Stimulated activated CD4-positive, alpha-beta T cell treated with anti-CD3 and anti-CD28 coated beads, Interleukin-4, amount 100 ng/mL, for 1 hour (primary cell): ENCODE measurements around the gene SRPK2.
"Not testable (repeated sequence)": the region's sequence is repeated elsewhere in the genome, so short reads cannot be mapped to it uniquely, and the experiment has no call there.

Experiments
- DNase-seq: peaks from one replicate; pipeline ENCODE4 v3.0.0-alpha.2; 2020

The SRPK2 gene

DNA sequence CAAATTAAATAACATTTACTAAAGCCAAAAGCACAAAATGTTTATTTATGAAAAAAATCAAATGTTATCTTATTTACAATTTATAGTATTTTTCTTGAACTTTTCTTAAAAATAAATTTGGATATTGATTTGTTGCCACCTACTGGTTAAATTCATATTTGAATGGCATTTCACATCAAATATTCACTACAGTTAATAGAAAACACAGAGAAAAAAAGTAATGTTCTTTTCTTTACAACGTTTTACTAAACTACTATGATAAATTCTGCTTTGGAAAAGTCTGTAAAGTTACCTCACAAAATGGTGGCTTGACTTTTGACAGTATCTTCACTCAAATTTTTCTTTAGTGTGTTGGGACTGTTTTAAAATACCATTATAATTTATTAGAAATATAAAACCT lies 52.7 kb downstream of the SRPK2 start:
- DNase-seq = no peak

DNA sequence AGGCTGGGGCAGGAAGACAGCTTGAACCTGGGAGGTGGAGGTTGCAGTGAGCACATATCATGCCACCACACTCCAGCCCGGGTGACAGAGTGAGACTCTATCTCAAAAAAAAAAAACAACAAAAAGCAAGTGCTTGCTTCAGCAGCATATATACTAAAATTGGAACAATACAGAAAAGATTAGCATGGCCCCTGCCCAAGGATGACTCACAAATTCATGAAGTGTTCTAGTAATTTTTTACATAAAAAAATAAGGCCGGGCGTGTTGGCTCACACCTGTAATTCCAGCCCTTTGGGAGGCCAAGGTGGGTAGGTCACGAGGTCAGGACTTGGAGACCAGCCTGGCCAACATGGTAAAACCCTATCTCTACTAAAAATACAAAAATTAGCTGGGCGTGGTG lies 56.1 kb downstream of the SRPK2 start:
- not testable (repeated sequence) for DNase-seq

DNA sequence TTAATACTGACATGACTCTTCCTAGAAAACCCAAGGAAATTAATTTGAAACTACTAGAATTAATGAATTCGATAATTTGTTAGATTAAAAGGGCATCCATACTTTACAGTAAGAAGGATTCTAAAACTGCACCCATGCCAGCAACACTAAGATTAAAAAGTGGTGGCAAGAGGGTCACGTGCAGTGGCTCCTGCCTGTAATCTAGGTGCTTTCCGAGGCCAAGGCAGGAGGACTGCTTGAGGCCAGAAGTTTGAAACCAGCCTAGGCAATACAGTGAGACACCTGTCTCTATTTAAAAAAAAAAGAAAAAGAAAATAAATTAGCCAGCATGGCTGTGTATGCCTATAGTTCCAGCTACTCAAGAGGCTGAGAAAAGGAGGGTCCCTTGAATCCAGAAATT lies 58.2 kb downstream of the SRPK2 start:
- DNase-seq = no peak

DNA sequence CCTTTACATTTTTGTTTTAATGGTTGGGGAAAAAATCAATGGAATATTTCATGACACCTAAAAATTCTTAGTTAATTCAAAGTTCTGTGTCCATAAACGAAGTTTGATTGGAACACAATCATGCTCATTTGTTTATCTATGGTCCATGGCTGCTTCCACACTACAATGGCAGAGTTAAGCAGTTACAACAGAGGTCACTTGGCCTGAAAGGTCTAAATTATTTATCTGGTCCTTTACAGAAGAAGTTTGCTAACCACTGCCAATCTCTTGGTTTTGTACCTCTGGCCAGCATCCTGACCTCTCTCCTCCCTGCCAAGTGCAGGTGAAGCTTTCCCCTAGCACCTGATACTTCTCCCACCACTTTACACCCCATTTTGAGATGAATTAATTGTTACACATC lies 61.5 kb downstream of the SRPK2 start:
- no peak for DNase-seq

DNA sequence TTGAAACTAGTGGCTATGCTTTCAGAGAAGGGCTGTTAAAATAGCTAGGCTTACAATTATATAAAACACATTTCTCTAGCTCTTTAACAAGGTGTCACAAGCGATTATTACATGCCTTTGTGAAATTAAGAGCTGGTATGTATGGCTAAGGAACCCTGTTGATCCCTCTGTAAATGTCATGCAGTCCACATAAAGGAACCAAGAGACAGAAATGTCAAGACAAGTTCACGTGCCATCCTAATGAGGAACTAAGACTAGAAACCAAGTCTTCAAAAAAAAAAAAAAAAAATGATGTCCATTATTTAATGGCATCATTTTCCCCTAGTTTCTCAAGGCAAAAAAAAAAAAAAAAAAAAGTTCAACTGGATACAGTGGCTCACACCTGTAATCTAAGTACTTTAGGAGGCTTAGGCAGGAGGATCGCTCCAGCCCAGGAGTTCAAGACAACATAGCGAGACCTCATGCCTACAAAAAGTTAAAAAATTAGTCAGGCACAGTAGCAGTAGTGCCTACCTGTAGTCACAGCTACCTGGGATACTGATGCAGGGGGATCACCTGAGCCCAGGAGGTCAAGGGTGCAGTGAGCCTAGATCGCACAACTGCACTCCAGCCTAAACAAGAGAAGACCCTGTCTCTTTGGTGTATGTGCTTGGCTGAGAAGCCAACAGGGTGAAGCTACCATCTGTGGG lies 63.4 kb downstream of the SRPK2 start:
- DNase-seq = no peak

DNA sequence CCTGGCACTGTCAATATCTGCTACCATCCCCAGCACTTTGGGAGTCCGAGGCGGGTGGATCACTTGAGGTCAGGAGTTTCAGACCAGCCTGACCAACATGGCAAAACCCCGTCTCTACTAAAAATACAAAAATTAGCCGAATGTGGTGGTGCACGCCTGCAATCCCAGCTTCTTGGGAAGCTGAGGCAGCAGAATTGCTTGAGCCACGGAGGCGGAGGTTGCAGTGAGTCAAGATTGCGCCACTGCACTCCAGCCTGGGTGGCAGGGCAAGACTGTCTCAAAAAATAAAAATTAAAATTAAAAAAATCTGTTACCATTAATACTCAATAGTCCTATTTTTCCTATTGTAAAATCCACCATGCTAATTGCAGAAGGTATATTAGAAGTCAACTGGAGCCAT lies 64.1 kb downstream of the SRPK2 start:
- DNase-seq = not testable (repeated sequence)

DNA sequence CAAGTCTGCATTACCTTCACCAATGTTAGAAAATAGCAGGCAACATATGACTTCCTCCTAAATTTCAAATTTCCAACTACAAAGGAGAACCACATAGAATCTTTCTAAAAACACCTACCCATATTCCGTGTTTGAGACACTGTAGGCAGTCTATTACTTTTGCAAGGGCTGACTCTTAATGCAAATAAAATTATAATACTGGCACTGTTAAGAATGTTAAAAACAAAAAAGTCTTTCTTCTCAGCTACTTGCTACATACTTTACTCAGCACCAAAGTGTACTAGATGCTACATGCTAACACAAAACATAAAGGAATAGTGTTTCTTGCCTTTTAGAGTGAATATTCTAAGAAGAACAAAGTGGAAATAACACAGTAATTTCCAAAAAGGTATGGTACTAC lies 65.4 kb downstream of the SRPK2 start:
- no peak for DNase-seq

DNA sequence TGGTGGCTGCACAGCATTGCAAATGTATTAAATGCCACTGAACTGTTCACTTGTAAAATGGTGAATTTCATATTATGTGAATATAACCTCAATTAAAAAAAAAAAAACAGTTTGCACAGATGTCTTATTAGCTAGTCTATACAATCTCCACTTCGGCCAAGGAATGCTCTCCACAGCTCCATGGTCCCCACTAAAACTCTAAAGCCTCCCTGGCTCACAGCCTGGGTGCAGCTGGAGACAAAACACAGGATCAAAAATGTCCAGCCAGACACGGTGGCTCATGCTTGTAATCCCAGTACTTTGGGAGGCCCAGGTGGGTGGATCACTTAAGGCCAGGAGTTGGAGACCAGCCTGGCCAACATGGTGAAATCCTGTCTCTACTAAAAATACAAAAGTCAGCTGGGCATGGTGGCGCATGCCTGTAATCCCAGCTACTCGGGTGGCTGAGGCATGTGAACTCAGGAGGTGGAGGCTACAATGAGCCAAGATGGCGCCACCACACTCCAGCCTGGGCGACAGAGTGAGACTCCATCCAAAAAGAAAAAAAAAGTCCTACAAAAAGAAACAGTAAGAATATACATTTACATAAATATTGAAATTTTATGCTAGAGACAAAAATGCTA lies 66.0 kb downstream of the SRPK2 start:
- DNase-seq = no peak

DNA sequence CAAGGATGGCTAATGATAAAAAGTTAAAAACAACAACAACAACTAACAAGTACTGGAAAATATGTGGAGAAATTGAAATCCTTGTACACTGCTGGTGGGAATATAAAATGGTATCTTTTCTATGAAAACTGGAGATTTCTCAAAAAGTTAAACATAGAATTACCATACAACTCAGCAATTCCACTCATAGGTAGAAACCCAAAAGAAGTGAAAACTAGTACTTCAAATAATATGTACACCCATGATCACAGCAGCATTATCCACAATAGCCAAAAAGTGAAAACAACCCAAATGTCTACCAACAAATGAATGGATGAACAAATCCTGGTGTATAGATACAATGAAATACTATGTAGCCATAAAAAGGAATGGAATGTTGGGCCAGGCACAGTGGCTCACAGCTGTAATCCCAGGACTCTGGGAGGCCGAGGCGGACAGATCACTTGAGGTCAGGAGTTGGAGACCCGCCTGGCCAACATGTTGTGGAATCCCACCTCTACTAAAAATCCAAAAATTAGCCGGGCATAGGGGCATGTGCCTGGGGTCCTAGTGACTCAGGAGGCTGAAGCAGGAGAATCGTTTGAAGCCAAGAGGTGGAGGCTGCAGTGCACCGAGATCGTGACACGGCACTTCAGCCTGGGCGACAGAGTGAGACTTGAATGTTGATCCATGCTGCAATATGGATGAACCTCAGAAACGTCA lies 66.8 kb downstream of the SRPK2 start:
- no peak for DNase-seq

DNA sequence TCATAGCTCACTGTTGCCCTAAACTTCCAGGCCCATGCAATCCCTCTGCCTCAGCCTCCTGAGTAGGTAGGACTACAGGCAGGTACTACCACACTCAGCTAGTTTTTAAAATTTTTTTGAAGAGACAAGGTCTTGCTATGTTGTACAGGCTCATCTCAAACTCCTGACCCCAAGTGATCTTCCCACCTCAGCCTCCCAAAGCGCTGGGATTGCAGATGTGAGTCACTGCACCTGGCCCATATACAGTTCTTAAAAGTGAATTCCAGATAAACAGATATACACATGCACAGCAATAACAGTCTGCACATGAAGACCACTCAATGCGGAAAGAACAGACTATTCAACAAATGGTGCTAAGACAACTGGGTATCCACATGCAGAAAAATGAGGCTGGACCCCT lies 67.8 kb downstream of the SRPK2 start:
- no peak for DNase-seq

DNA sequence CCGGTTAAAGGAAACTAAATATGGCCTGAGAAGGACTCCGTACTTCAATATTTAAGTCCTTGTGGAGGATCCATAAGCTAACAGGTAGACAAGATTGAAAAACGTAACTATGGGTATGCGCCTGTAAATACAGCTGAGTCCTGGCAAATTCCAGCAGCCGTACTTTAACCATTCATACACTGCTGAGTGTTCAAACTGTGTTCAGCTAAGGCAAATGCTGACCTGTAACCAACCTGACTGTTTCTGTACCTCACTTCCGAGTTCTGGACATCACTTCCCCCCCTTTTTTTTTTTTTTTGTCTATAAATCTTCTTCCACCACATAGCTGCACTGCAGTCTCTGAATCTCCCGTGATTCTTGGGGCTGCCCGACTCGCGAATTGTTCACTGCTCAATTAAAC lies 69.1 kb downstream of the SRPK2 start:
- no peak for DNase-seq

DNA sequence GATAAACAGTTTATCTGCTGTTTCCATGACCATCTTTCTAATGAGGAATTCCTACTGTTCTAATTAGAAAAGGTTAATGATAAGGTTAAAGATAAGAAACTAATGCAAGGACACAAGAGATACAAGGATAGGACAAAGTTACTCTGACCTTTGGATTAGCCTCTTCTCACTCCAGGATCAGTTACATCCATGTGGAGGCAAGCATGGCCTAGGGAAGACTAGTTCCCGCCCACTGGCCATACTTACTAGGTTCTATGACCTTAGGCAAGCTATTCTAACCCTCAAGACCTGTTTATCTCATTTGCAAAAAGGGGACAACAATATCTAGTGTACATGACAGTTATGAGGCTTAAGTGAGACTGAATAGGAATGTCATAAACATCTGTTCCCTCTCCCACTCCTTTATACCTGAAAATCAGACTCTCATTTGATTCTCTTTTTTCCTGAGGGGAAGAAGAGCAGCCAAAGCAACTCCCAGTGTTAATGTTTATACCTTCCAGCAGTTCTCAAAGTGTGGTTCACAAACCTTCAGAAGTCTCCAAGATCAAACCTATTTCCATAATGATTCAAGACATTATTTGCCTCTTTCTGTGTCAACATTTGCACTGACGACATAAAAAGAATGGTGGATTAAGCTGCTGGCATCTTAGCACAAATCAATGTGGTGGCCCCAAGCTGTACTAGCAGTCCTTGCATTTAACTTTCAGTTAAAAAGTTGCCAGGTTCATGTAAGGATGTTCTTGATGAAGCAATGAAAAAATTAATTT lies 72.0 kb downstream of the SRPK2 start:
- DNase-seq = no peak

DNA sequence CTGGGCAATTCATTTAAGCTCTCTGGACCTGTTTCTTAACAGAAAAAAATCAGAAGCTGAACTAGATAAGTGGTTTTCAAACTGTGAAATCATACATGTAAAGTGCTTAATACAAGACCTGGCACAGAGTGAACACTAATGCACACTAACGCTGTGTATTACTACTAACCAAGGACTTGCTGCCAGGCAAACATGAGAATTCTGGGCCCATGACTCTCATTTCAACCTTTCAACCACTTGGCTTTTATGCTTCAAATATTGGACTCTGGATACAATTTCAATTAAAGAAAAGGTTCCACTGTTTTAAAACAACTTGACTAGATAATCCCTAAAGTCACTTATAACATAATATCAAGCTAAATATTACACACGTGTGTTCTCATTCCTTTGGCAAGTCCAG lies 73.4 kb downstream of the SRPK2 start:
- no peak for DNase-seq

DNA sequence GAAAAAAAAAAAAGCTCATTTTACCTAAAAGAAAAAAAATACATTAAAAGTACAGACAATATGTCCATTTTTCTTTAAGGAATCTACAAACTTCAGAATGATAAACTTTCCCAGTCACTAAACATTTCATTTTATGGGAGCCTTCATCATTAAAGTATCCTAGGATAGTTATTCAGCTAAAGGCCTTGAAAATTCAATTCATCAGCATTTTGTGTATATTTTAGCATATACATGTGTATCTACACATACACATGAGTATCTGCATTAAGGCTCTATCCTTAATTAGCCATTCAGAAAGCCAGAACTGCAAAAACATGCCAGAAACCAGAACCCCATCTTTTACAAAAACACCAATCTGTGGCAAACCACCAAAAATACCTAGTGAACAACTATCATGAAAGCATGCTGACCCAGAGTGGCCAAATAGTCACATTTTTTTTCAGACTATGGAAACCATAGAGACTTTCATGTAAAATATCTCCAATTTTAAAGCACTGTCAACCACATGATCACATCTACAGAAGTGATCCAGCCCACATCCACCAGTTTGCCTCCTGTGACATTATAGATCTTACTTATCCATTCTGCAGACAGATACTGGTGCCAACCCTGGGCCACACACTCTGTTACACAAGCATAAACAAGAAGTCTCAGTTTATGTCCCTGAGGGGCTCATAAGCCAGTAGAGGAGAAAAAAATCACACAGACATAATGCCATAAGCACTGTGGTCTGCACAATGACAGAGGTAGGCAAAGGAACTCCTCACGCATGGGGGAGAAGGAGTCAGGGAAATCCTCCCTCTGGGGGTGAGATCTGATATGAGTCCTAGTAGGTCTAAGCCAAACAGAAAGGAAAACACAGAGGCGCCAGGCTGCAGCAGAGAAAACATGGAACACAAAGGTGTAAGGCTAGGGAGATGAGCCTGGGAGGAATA lies 79.2 kb downstream of the SRPK2 start:
- DNase-seq = no peak

DNA sequence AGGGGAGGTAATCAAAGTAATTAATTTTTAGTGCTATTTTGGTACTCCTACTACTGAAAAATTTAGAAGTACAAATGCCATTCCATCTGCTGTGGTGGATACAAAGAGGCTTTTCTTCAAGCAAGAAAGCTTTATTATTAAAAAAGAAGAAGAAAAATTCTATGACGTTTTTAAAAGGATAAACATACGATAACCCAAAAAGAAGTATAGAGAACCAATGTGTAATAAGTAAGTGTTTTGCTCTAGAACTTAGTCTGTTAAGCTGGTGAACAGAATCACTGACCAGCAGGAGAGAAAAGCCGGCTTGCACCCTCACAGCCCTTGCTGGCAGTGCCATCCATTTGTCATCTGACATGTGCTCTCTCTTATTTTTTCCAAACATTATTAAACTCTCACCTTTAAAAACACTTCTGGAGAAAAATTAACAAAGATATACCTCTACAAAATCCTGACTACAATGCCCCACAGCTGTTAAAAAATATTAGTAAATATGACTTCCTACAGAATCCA lies 81.5 kb downstream of the SRPK2 start:
- DNase-seq = no peak

DNA sequence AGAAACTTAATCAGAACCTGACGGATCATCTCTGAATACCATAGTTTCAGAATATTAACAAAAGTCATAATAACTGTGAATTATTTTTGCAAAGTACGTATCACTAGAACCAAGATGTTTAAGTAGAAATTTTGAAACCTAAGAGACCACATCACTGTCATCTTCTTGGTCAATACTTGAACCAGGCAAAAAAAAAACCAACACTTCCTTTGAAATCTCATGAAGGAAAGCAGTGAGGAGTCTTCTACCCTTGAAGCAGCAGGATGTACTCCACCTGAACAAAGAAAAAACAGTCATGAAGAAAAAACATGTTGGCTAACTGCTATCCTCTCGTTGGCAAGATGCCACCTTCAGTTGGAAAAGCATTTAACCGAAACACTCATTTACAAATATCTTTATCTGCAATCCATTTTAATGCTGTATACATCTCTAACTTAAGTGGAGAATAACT lies 82.4 kb downstream of the SRPK2 start:
- DNase-seq = no peak

DNA sequence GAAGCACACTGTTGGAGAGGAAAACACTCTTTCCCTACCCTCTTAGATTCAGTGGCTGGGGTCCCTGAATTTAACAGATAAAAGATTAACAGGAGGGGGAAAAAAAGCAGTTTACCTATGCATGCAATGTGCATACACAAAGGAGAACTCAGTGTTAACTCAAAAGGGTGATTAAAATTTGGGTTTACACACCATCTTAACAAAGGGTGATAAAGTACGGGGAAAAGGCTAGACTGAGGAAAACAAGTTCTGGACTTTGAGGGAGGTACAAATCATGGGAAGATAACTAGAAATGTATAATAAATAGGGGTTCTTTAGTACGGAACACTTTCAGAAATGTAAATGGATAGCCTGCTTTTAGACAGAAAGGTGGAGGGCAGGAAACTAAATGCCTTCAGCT lies 83.1 kb downstream of the SRPK2 start:
- no peak for DNase-seq

DNA sequence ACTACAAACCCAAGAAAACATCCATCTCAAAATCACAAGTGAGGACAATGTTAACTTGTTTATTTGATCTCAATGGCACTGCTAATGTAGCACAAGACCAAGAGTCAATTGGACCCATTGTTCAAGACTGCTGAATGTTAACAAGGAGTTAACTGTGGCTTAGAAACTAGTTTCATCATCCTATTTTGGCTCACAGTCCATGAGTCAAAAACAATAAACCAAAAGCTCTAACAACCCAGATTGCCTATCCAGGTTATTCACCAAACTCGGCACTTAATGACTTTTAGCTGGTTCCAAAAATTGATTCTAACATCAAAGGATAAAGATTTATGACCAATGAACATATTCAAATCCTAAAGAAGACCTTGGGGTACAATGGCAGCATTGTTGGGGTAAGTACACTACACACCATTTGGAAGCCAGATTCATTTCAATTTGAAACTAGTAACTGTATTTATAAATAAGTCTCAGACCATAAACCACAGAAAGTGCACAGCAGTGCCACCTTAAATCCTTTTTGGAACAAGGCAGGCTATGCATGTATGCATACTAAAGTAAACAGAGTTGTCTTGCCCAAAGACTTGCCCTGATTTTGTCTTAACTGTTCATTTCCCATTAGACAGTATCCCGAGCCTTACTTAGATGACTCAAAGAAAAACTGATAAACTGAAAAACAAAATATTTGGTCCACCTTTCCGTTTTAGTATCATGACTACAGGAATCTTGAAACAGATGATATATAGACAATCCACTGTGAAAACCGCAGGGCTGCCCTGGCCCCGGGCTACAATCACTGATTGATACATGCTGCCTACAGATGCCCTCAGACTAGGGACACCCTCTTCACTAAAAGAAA lies 84.5 kb downstream of the SRPK2 start:
- no peak for DNase-seq

DNA sequence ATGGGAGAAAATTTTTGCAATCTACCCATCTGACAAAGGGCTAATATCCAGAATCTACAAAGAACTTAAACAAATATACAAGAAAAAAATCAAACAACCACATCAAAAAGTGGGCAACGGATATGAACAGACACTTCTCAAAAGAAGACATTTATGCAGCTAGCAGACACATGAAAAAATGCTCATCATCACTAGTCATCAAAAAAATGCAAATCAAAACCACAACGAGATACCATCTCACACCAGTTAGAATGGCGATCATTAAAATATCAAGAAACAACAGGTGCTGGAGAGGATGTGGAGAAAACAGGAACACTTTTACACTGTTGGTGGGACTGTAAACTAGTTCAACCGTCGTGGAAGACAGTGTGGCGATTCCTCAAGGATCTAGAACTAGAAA lies 88.1 kb downstream of the SRPK2 start:
- DNase-seq = not testable (repeated sequence)

DNA sequence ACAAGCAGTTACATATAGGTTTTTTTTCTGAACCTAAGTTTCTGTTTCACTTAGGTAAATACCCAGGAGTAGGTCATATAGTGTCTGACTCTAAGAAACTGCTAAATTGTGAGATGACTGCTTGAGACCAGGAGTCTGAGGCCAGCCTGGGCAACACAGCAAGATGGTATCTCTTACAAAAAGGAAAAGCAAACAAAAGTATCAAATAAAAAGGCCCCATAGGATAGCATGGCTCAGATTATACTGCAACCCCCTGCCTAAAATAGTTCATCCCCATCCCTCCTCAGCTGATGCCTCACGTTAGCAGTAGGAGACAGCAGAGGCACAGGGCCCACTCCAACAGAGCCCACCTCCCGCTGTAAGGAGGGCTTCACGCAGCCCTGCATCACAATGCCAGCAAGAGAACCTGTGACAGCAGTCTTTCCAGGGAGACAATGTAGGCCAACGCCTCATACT lies 90.3 kb downstream of the SRPK2 start:
- DNase-seq = peak; percentile 7

DNA sequence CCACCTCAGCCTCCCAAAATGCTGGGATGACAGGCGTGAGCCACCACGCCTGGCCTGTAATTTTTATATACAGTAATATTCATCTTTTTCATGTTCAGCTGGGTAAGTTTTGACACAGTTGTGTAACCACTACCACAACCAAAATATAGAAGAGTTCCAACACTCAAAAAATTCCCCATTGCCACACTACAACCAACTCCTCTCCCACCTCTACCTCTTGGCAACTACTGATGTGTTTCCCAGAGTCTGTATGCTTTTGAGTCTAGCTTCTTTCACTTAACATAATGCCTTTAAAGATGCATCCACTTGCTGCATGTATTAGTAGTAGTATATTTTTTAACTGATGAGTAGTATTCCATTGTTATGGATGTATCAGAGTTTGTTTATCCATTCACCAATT lies 90.7 kb downstream of the SRPK2 start:
- DNase-seq = no peak
